ENCODE results near the gene SPTBN4.

- TF ChIP-seq CTCF (IDR thresholded peaks at IDR 0.05) (no peak), EP300 (IDR thresholded peaks at IDR 0.05) (no peak), POLR2AphosphoS5 (IDR thresholded peaks at IDR 0.05) (no peak), POLR2A (IDR thresholded peaks at IDR 0.05) (no peak)
Measured at GRCh38 chr19:40528078-40528477, 61.3 kb downstream of the SPTBN4 start.
